Cardiac fibroblast (primary cell): ENCODE results near the gene LARGE1.

Experiments
- DNase-seq, 2 donors: peaks; one replicate each; pipeline versions ENCODE4 v3.0.0 to v3.0.0-alpha.2; 2010; ENCODE audit warnings: low read depth in 2 of 2
- H3K4me3 ChIP-seq, 2 donors: replicated peaks in 1 of 2; 1 replicate in 1 of 2; 2 replicates in 1 of 2; pipeline ENCODE4 v1.5.1; 2011; ENCODE audit warnings: low read depth in 2 of 2, low read length in 2 of 2, mild to moderate bottlenecking in 2 of 2, moderate library complexity in 1 of 2
- TF ChIP-seq, protein P1 (sequence below): IDR thresholded peaks from one replicate; pipeline ENCODE4 v1.5.1; 2011; ENCODE audit warnings: low read depth, mild to moderate bottlenecking, low read length, inconsistent platforms

The LARGE1 gene

DNA sequence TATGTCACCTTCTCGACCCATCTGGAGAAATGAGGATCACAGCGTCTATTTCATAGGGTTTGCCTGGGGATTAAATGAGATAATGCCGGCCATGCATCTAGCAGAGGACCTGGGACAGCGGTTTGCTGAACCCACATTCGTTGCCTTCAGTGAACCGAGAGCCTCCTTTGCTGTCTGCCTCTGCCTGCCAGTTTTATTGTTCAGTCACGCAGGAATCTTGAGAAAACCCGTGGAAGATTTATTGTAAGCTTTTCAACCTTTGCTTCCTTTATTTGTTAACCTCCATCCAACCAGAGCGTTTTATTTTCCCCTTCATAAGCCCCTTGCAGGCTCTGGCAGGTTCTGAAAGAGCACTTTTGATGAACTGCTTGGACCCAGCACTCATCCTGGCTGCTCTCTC is 659.8 kb downstream of the LARGE1 start:
- no peak overlapping the region for H3K4me3 ChIP-seq
- TF ChIP-seq, protein P1, sequence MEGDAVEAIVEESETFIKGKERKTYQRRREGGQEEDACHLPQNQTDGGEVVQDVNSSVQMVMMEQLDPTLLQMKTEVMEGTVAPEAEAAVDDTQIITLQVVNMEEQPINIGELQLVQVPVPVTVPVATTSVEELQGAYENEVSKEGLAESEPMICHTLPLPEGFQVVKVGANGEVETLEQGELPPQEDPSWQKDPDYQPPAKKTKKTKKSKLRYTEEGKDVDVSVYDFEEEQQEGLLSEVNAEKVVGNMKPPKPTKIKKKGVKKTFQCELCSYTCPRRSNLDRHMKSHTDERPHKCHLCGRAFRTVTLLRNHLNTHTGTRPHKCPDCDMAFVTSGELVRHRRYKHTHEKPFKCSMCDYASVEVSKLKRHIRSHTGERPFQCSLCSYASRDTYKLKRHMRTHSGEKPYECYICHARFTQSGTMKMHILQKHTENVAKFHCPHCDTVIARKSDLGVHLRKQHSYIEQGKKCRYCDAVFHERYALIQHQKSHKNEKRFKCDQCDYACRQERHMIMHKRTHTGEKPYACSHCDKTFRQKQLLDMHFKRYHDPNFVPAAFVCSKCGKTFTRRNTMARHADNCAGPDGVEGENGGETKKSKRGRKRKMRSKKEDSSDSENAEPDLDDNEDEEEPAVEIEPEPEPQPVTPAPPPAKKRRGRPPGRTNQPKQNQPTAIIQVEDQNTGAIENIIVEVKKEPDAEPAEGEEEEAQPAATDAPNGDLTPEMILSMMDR: no peak
- no peak for DNase-seq

DNA sequence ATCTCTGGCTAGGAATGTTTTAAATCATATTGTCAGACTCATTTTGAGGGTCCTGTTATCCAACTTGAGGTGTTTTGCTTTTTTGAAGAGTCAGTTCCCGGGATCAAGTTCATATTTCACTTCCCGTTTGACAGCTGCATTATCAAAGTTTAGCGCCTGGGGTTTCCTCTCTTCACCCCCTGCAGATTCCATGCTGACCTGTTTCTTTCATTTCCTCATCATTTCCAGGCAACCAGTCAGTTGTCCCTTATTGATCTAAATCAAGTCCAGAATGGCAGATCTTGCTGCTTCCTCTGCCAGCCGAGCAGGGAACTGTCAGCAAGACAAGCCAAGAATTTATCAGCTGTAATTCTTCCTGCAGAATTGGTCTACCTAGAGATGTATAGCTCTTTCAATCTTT is 664.5 kb downstream of the LARGE1 start:
- H3K4me3 ChIP-seq: no peak overlapping the region
- TF ChIP-seq, protein P1: no peak
- no peak for DNase-seq

GRCh38 chr22:33248948-33249347 is 671.3 kb downstream of the LARGE1 start:
- TF ChIP-seq, protein P1: no peak
- no peak for DNase-seq
- no peak overlapping the region for H3K4me3 ChIP-seq

GRCh38 chr22:33247758-33248157 is 672.5 kb downstream of the LARGE1 start:
- TF ChIP-seq, protein P1: no peak
- peak; percentile 40 to 45 for DNase-seq
- no peak overlapping the region for H3K4me3 ChIP-seq

DNA sequence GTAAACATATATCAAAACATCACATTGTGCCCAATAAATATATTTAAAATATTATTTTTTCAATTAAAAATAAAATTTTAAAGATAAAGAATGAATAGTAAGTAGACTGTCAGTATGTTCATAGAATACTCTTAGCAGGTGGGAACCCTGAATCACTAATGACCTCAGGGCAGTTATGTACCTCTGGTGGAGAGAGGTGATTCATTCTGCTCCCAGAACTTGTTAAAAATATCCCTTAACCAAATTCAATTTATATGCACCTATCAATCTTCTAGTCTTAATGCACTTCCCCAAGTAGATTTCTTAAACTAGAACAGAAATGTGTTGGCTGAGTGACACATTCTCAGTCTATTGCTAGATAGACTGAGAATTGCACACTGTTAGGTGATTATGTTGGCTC is 678.2 kb downstream of the LARGE1 start:
- DNase-seq: no peak
- TF ChIP-seq, protein P1: no peak

GRCh38 chr22:33240888-33241475 is 679.3 kb downstream of the LARGE1 start:
- peak in 1 of 2 donors; percentile 2 for DNase-seq
- TF ChIP-seq, protein P1: no peak
- no peak overlapping the region for H3K4me3 ChIP-seq

More for the DNA sequence above, 678.2 kb downstream of the LARGE1 start:
- no peak overlapping the region for H3K4me3 ChIP-seq

DNA sequence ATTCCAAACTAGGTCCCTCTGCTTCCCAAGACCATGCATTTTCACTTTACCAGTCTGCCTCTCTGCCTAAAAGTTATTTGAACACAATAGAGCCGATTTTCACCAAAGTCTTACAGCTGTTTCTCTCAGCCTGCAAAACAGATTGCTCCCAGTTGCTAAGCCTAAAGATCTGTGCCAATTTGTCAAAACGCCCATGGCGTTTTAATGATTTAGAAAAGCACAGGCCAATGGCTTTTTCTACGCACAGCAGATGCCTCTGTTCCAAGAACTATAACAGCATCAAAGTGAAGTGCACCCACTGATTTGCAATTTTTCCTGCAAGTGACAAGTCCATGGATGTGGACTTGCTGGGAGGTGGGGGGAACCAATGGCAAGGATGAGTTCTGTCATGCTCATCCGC is 688.2 kb downstream of the LARGE1 start:
- TF ChIP-seq, protein P1: no peak
- no peak for DNase-seq
- no peak overlapping the region for H3K4me3 ChIP-seq
